CD4-positive, alpha-beta T cell treated with Interleukin-15 for 4 hours (primary cell): ENCODE data around the gene MSX1.
A peak's percentile ranks its signal among the peaks of the same experiment; 100 is the strongest.

Experiments
- DNase-seq: peaks from one replicate; pipeline ENCODE4 v3.0.0-alpha.2; 2020; ENCODE audit warnings: low spot score

Gene MSX1

GRCh38 chr4:4841156-4841555 lies 18.3 kb upstream of the MSX1 start:
- no peak for DNase-seq

GRCh38 chr4:4842476-4843441 lies 16.7 kb upstream of the MSX1 start:
- DNase-seq: no peak

- no peak for DNase-seq
Measured at GRCh38 chr4:4843635-4844291, 15.7 kb upstream of the MSX1 start.

- DNase-seq: no peak
Measured at GRCh38 chr4:4845027-4845426, 14.4 kb upstream of the MSX1 start.

GRCh38 chr4:4847011-4847410 lies 12.5 kb upstream of the MSX1 start:
- no peak for DNase-seq

- DNase-seq: no peak
Measured at GRCh38 chr4:4848540-4848939, 10.9 kb upstream of the MSX1 start.

- DNase-seq: no peak
Measured at GRCh38 chr4:4849106-4849505, 10.4 kb upstream of the MSX1 start.

- no peak for DNase-seq
Measured at GRCh38 chr4:4849524-4850193, 9.8 kb upstream of the MSX1 start.

- DNase-seq: no peak
Measured at GRCh38 chr4:4851081-4851480, 8.4 kb upstream of the MSX1 start.

- DNase-seq: no peak
Measured at GRCh38 chr4:4851906-4852305, 7.6 kb upstream of the MSX1 start.

GRCh38 chr4:4852591-4853362 lies 6.7 kb upstream of the MSX1 start:
- peak; percentile 3 for DNase-seq

- DNase-seq: no peak
Measured at GRCh38 chr4:4853371-4853823, 6.1 kb upstream of the MSX1 start.

- no peak for DNase-seq
Measured at GRCh38 chr4:4853921-4854648, 5.4 kb upstream of the MSX1 start.

GRCh38 chr4:4854649-4855295 lies 4.7 kb upstream of the MSX1 start:
- no peak for DNase-seq

GRCh38 chr4:4855301-4856070 lies 4.0 kb upstream of the MSX1 start:
- DNase-seq: no peak

- DNase-seq: no peak
Measured at GRCh38 chr4:4856071-4857000, 3.1 kb upstream of the MSX1 start.

GRCh38 chr4:4857001-4857808 lies 2.3 kb upstream of the MSX1 start:
- no peak for DNase-seq
